Body of pancreas (tissue), 4 donors: Measurements from ENCODE around the gene CD81. TPM values are rescaled to one million over a fixed set of nuclear protein-coding genes. Genes with fewer than 3 reads are reported as not detected.

Source experiments
- ATAC-seq: fragments of 150-250 bp; one replicate; pipeline ENCODE4 v1.9.1; 2016
- DNase-seq, 4 donors: peaks; one replicate each; pipeline ENCODE4 v3.0.0-alpha.2; 2019
- H3K27ac ChIP-seq, 4 donors: fragments of 200-600 bp; sonication (generic); 1 replicate in 3 of 4; 2 replicates in 1 of 4; pipeline versions ENCODE4 v1.5.1 to v1.6.1; 2016 to 2019; ENCODE audit warnings: mild to moderate bottlenecking in 1 of 4, mixed read lengths in 1 of 4, moderate library complexity in 1 of 4
- H3K27me3 ChIP-seq, 2 donors: fragments of 200-600 bp; sonication (generic); one replicate each; pipeline ENCODE4 v1.6.0; 2016; ENCODE audit warnings: mild to moderate bottlenecking in 1 of 2
- H3K36me3 ChIP-seq, 2 donors: fragments of 200-600 bp; sonication (generic); replicated peaks in 1 of 2; 2 replicates each; pipeline ENCODE4 v1.5.1; 2016; ENCODE audit warnings: low read depth in 2 of 2; ENCODE audit not compliant: insufficient read depth in 1 of 2
- H3K4me1 ChIP-seq: fragments of 200-600 bp; sonication (generic); one replicate; pipeline ENCODE4 v1.6.0; 2016
- H3K4me3 ChIP-seq, 2 donors: fragments of 200-600 bp; sonication (generic); 1 replicate in 1 of 2; 2 replicates in 1 of 2; pipeline ENCODE4 v1.5.1; 2016 to 2019
- H3K9me3 ChIP-seq, 3 donors: fragments of 200-600 bp; sonication (generic); 1 replicate in 2 of 3; 2 replicates in 1 of 3; pipeline ENCODE4 v1.5.1; 2016
- POLR2A ChIP-seq, 3 donors: fragments of 450-650 bp; IDR thresholded peaks; one replicate each; pipeline ENCODE4 v1.6.1; 2016; ENCODE audit warnings: antibody characterized with exemption in 3 of 3, mild to moderate bottlenecking in 2 of 3
- WGBS, 2 donors: methylation state at CpG; one replicate each; pipeline ENCODE4 v1.1.5; 2017; 5-methylcytosine and 5-hydroxymethylcytosine counted together
- intact Hi-C: fragments of 100-400 bp; cut with DNase I; formaldehyde crosslinking; loops from one replicate; pipeline ENCODE4 v1.15.1; 2023
- total RNA-seq, 2 donors: library from RNA; depleted of rRNA; stranded (reverse); fragments of >200 nt; gene quantifications; one replicate each; pipeline ENCODE4 v1.1.0, GENCODE V29; 2016
- TF ChIP-seq, protein P1 (sequence below), 7 experiments: fragments of 450-650 bp in 4 of 7; fragments of 200-600 bp in 3 of 7; sonication (generic) in 3 of 7; IDR thresholded peaks; one replicate each; pipeline ENCODE4 v1.5.1; 2016 to 2019; ENCODE audit warnings: antibody characterized with exemption in 7 of 7

CD81 gene
- total RNA-seq, 2 donors from 2014 or later: 217 to 332 TPM

DNA sequence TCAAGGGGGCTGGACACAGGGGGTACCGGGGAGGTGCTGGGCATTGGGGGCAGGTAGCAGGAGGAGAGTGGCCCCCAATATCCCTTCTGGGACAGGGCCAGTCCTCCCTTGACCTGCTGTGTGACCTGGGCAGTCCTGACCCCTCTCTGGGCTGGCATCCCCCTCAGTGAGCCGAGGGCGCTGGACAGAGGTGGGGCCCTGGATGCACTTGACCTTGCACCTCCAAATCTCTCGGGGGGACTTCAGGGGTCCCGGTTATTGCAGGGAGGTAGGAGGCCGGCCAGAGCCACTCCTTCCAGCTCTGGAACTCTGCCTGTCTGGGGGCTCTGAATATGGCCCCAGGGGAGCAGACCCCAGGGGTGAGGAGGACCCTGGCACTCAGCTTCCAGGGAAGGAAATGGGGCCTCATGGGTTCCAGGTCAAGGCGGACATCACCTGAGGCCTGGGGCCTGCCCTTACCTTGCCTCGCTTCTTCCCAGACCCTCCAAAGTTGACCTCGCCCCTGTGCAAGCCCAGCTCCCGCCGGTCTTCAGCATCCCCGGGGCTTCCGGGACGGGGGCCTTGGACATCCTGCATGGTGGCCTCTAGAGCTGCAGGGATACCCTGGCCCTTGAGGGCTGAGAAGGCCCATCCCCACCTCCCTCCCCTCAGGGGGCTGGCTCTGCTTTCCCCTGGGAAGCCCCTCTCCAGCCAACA is 45.5 kb downstream of the CD81 start:
- H3K4me3 ChIP-seq: no peak overlapping the region
- DNase-seq: no peak
- no peak overlapping the region for H3K27ac ChIP-seq
- no peaks in the 10 kb centered on the region for H3K36me3 ChIP-seq
- no peak for ATAC-seq
- TF ChIP-seq POLR2A (IDR thresholded peaks at IDR 0.05): no peak
- TF ChIP-seq, protein P1, sequence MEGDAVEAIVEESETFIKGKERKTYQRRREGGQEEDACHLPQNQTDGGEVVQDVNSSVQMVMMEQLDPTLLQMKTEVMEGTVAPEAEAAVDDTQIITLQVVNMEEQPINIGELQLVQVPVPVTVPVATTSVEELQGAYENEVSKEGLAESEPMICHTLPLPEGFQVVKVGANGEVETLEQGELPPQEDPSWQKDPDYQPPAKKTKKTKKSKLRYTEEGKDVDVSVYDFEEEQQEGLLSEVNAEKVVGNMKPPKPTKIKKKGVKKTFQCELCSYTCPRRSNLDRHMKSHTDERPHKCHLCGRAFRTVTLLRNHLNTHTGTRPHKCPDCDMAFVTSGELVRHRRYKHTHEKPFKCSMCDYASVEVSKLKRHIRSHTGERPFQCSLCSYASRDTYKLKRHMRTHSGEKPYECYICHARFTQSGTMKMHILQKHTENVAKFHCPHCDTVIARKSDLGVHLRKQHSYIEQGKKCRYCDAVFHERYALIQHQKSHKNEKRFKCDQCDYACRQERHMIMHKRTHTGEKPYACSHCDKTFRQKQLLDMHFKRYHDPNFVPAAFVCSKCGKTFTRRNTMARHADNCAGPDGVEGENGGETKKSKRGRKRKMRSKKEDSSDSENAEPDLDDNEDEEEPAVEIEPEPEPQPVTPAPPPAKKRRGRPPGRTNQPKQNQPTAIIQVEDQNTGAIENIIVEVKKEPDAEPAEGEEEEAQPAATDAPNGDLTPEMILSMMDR (IDR thresholded peaks at IDR 0.05): no peak
- H3K9me3 ChIP-seq: no peaks in the 10 kb centered on the region
- peaks cover 14% of the 10 kb centered on the region for H3K4me1 ChIP-seq
- WGBS, 2 donors: 70 to 73% methylated on average over 2 to 13 of the region's 14 CpGs
- intact Hi-C loops: loop anchor here (2.0 to 5.0 kb wide), 2 partner anchors 118 to 225 kb away; no protein-coding TSS in a partner anchor
- H3K27me3 ChIP-seq: no peaks in the 10 kb centered on the region

DNA sequence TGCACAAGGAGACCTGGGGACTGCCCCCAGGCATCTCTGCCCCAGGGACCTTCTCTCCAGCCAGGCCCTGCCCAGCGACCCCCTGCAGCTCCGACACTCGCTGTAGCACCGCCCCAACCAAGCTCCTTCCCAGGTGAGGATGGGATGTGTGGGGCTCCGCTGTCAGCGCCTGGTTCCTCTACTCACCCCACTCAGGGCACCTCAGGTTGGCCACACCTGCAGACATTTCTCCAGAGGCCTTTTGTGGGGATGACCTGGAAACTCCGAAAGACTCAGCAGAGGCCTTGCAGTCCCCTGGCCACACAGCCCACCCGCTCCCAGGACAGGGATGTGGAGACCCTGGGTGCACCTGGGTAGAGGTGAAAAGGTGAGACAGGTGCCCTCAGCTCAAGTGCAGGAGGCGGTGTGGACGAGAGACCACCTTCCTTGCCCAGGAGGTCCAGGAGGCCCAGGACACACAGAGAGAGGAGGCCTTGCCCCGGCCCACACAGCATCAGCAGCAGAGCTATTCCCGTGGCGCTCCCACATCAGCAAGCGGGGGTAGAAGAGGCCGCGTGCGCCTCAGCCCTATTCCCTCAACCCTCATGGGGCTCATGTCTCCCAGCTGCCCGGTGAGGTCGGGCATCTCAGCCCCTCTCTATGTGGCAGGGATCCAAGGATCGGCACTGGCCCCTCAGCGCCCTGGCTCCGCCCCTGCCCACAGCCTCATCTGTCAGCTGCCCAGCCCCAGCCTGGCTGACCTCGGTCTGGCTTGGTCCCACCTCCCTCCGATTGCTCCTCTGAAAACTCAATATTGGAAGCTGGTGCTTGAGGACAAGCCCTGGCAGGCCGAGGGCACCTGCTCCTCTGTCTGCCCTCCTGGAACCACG is 46.3 kb downstream of the CD81 start:
- no peak for TF ChIP-seq POLR2A (IDR thresholded peaks at IDR 0.05)
- TF ChIP-seq, protein P1 (IDR thresholded peaks at IDR 0.05): no peak
- DNase-seq: no peak

DNA sequence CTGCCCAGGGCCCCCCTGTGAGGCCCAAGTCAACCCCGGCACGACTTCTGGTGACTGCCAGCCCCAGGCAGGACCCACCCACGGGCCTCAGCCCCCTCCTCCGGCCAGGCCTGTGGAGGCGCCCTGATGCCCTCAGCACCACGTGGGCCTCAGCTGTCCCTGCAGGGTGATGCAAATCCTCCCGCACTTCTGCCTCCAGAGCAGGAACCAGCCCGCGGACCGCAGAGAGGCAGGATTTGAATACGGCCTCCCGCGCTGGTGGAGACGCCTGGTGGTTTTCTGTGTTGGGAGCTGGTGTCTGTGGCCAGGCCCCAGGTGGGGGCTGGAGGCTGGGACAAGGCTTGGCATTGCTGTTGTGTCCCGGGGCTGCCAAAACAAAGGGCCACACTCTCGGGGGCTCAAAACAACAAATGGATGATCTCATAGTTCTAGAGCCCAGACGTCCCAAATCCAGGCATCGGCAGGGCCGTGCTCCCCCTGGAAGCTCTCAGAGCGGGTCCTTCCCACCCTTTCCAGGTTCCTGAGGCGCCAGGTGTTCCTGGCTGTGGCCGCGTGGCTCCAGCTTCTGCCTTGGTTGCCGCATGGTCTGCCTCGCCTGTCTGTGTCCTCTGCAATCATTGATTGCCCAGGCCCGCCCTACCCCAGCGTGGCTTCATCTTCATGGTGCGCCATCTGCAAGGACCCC is 47.8 kb downstream of the CD81 start:
- peaks cover 11% of the 10 kb centered on the region for H3K4me1 ChIP-seq
- TF ChIP-seq, protein P1 (IDR thresholded peaks at IDR 0.05): no peak
- TF ChIP-seq POLR2A (IDR thresholded peaks at IDR 0.05): no peak
- H3K27ac ChIP-seq: no peak overlapping the region
- H3K4me3 ChIP-seq: no peak overlapping the region
- no peaks in the 10 kb centered on the region for H3K36me3 ChIP-seq
- DNase-seq (no peak), ATAC-seq (no peak)
- intact Hi-C loops: loop anchor here (5.0 kb wide), 2 partner anchors 228 to 467 kb away; no protein-coding TSS in a partner anchor
- no peaks in the 10 kb centered on the region for H3K9me3 ChIP-seq
- H3K27me3 ChIP-seq: no peaks in the 10 kb centered on the region
- 74 to 80% methylated on average over 15 to 28 of the region's 28 CpGs for WGBS, 2 donors

More for the DNA sequence above, 46.3 kb downstream of the CD81 start:
- WGBS, 2 donors: 71 to 73% methylated on average over 11 to 26 of the region's 26 CpGs
- Histone ChIP-seq H3K27ac (no peak overlapping the region), H3K9me3 (no peaks in the 10 kb centered on the region), H3K4me3 (no peak overlapping the region), H3K27me3 (no peaks in the 10 kb centered on the region), H3K36me3 (no peaks in the 10 kb centered on the region), H3K4me1 (peaks cover 14% of the 10 kb centered on the region)
- intact Hi-C loops: loop anchor here (2.0 to 5.0 kb wide), 2 partner anchors 119 to 226 kb away; no protein-coding TSS in a partner anchor
- ATAC-seq: no peak

DNA sequence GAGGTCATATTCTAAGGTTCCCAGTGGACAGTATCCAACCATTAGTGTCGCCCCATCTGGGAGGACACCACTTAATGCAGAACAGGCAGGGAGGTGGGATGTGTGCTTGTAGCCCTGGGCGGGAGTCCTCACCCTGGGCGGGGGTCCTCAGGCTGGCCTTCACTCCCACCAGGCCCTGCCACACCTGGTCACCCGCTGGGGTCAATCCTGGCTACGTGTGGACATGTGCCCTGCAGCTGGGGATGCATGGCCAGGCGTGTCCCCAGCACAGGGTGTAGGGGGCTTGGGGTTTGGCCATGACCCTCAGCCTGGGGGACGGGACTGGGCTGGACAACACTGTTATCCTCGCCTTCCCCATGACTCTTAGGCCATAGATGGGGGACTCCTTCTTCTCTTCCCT is 48.4 kb downstream of the CD81 start:
- DNase-seq: no peak
- 80% methylated on average over 3 to 8 of the region's 8 CpGs for WGBS, 2 donors
- peaks cover 6% of the 10 kb centered on the region for H3K4me1 ChIP-seq
- no peak overlapping the region for H3K27ac ChIP-seq
- no peak overlapping the region for H3K4me3 ChIP-seq
- no peak for TF ChIP-seq POLR2A (IDR thresholded peaks at IDR 0.05)
- H3K27me3 ChIP-seq: no peaks in the 10 kb centered on the region
- no peaks in the 10 kb centered on the region for H3K9me3 ChIP-seq
- no peak for ATAC-seq
- intact Hi-C loops: loop anchor here (5.0 kb wide), 1 partner anchor 467 kb away; no protein-coding TSS in a partner anchor
- no peaks in the 10 kb centered on the region for H3K36me3 ChIP-seq
